Osteoblast (primary cell): ENCODE results near the gene PDZRN3. TPM values are rescaled to one million over a fixed set of nuclear protein-coding genes. Genes with fewer than 3 reads are reported as not detected.

Experiments
- DNase-seq: peaks from one replicate; pipeline ENCODE4 v3.0.0; 2011; ENCODE audit warnings: low spot score, mixed read lengths; ENCODE audit not compliant: insufficient read length; ENCODE audit errors: missing footprints
- H2AFZ ChIP-seq: 2 replicates; pipeline ENCODE4 v1.6.0; 2011; ENCODE audit warnings: mild to moderate bottlenecking, low read length
- H3K27ac ChIP-seq: 2 replicates; pipeline ENCODE4 v1.5.1; 2011; ENCODE audit warnings: mild to moderate bottlenecking, low read depth, low read length, moderate library complexity
- H3K27me3 ChIP-seq: 2 replicates; pipeline ENCODE4 v1.6.0; 2012; ENCODE audit warnings: mild to moderate bottlenecking, control low read depth, inconsistent platforms, low read length, moderate library complexity; ENCODE audit not compliant: insufficient read depth
- H3K36me3 ChIP-seq: 2 replicates; pipeline ENCODE4 v1.5.1; 2011; ENCODE audit warnings: mild to moderate bottlenecking, low read length, control low read depth, moderate library complexity; ENCODE audit not compliant: insufficient read depth
- H3K4me1 ChIP-seq: 2 replicates; pipeline ENCODE4 v1.5.1; 2011; ENCODE audit warnings: mild to moderate bottlenecking, low read length, control low read depth, moderate library complexity; ENCODE audit not compliant: insufficient read depth
- H3K4me2 ChIP-seq: 2 replicates; pipeline ENCODE4 v1.6.0; 2011; ENCODE audit warnings: mild to moderate bottlenecking, low read length; ENCODE audit not compliant: insufficient read depth
- H3K4me3 ChIP-seq: fragments of 200-600 bp; sonication (generic); 3 replicates; pipeline ENCODE4 v1.5.1; 2012; ENCODE audit warnings: mild to moderate bottlenecking, low read length, inconsistent platforms; ENCODE audit not compliant: insufficient read depth
- H3K79me2 ChIP-seq: 2 replicates; pipeline ENCODE4 v1.6.0; 2012; ENCODE audit warnings: mild to moderate bottlenecking, low read length, control low read depth, inconsistent platforms; ENCODE audit not compliant: insufficient read depth
- H3K9me3 ChIP-seq: 2 replicates; pipeline ENCODE4 v1.5.1; 2011; ENCODE audit warnings: low read depth, low read length, control low read depth
- H4K20me1 ChIP-seq: 2 replicates; pipeline ENCODE4 v1.6.0; 2012; ENCODE audit warnings: mild to moderate bottlenecking, low read length, control low read depth; ENCODE audit not compliant: insufficient read depth
- total RNA-seq: library from RNA; depleted of rRNA; stranded (reverse); fragments of >200 nt; gene quantifications from 2 replicates; pipeline ENCODE4 v1.2.3, GENCODE V29; 2012
- TF ChIP-seq, protein P1 (sequence below): IDR thresholded peaks from 2 replicates; pipeline ENCODE4 v1.5.1; 2011; ENCODE audit warnings: mild to moderate bottlenecking, low read depth, low read length, moderate library complexity; ENCODE audit errors: extremely low read depth

PDZRN3 gene
- total RNA-seq, 1 donor, result 26.4 TPM

- H3K79me2 ChIP-seq, result peaks cover 2% of the 10 kb centered on the region
- no peaks in the 10 kb centered on the region for H3K27me3 ChIP-seq
- H3K27ac ChIP-seq, result no peak overlapping the region
- H4K20me1 ChIP-seq, result peaks cover 19% of the 10 kb centered on the region
- DNase-seq, result no peak
- no peak overlapping the region for H3K4me2 ChIP-seq
- TF ChIP-seq, protein P1, sequence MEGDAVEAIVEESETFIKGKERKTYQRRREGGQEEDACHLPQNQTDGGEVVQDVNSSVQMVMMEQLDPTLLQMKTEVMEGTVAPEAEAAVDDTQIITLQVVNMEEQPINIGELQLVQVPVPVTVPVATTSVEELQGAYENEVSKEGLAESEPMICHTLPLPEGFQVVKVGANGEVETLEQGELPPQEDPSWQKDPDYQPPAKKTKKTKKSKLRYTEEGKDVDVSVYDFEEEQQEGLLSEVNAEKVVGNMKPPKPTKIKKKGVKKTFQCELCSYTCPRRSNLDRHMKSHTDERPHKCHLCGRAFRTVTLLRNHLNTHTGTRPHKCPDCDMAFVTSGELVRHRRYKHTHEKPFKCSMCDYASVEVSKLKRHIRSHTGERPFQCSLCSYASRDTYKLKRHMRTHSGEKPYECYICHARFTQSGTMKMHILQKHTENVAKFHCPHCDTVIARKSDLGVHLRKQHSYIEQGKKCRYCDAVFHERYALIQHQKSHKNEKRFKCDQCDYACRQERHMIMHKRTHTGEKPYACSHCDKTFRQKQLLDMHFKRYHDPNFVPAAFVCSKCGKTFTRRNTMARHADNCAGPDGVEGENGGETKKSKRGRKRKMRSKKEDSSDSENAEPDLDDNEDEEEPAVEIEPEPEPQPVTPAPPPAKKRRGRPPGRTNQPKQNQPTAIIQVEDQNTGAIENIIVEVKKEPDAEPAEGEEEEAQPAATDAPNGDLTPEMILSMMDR, result no peak
- no peaks in the 10 kb centered on the region for H3K9me3 ChIP-seq
- no peak overlapping the region for H2AFZ ChIP-seq
- no peak overlapping the region for H3K4me3 ChIP-seq
- no peaks in the 10 kb centered on the region for H3K36me3 ChIP-seq
- no peaks in the 10 kb centered on the region for H3K4me1 ChIP-seq
These were observed 206.1 kb downstream of the PDZRN3 start for GRCh38 chr3:73418681-73419080.

DNA sequence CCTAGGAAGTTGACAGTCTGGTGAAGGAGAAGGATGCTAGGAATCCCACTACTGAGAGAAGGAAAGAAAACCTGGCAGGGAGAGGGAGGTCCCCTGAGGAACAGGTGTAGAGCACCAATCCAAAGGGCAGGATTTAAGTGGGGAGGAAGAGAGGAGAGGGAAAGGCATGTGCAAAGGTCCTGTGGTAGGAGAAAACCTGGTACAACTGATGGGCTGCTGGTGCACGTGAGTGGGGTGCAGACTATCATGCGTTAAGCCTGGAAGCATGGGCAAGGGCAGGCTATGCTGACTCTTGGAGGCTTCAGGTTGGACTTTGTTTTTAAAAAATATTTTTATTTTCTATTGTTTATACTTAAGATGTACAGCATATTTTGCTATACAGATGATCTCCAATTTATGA, 209.6 kb downstream of the PDZRN3 start:
- H3K27me3 ChIP-seq, result no peaks in the 10 kb centered on the region
- H3K36me3 ChIP-seq, result no peaks in the 10 kb centered on the region
- TF ChIP-seq, protein P1, result no peak
- peaks cover 22% of the 10 kb centered on the region for H4K20me1 ChIP-seq
- H3K4me1 ChIP-seq, result no peaks in the 10 kb centered on the region
- DNase-seq, result no peak
- H3K79me2 ChIP-seq, result peaks cover 2% of the 10 kb centered on the region
- H3K9me3 ChIP-seq, result no peaks in the 10 kb centered on the region
- no peak overlapping the region for H3K27ac ChIP-seq
- no peak overlapping the region for H3K4me3 ChIP-seq
- H3K4me2 ChIP-seq, result no peak overlapping the region
- H2AFZ ChIP-seq, result no peak overlapping the region

DNA sequence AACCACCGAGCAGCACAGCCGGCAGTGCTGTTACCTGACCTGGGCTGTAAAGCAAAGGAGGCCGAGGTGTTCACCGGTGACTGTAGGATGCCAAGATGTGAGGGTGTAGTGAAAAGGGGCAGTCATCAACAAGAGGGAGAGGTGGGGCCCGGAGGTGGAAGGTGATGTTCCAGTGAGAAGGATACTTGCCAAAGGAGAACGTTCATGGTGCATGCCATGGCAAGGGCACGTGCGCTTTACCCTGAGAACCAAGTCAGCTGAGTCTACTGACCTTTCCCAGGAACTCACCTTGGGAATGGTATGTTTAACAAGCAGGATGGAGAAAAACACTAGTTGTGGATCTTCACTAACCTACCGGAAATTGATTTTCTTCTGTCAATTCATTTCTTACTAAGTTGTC, 211.1 kb downstream of the PDZRN3 start:
- no peak overlapping the region for H3K4me3 ChIP-seq
- H3K9me3 ChIP-seq, result no peaks in the 10 kb centered on the region
- H3K27ac ChIP-seq, result no peak overlapping the region
- no peak for DNase-seq
- H3K27me3 ChIP-seq, result no peaks in the 10 kb centered on the region
- H3K4me1 ChIP-seq, result peaks cover 8% of the 10 kb centered on the region
- H3K4me2 ChIP-seq, result no peak overlapping the region
- H4K20me1 ChIP-seq, result peaks cover 19% of the 10 kb centered on the region
- no peaks in the 10 kb centered on the region for H3K36me3 ChIP-seq
- TF ChIP-seq, protein P1, result no peak
- H3K79me2 ChIP-seq, result peaks cover 1% of the 10 kb centered on the region
- no peak overlapping the region for H2AFZ ChIP-seq

GRCh38 chr3:73411993-73412392, 212.7 kb downstream of the PDZRN3 start:
- peaks cover 20% of the 10 kb centered on the region for H4K20me1 ChIP-seq
- H3K27me3 ChIP-seq, result no peaks in the 10 kb centered on the region
- H3K79me2 ChIP-seq, result no peaks in the 10 kb centered on the region
- H2AFZ ChIP-seq, result no peak overlapping the region
- no peak overlapping the region for H3K4me3 ChIP-seq
- TF ChIP-seq, protein P1, result no peak
- H3K36me3 ChIP-seq, result no peaks in the 10 kb centered on the region
- peaks cover 8% of the 10 kb centered on the region for H3K4me1 ChIP-seq
- no peak overlapping the region for H3K27ac ChIP-seq
- DNase-seq, result no peak
- no peaks in the 10 kb centered on the region for H3K9me3 ChIP-seq
- H3K4me2 ChIP-seq, result no peak overlapping the region
